GM23338 (cell line): ENCODE data around the gene MPO. TPM values are rescaled to one million over a fixed set of nuclear protein-coding genes. Genes with fewer than 3 reads are reported as not detected.

Experiments used
- ATAC-seq: fragments of 200-7000 bp; cut with Tn5 transposase; 3 replicates; pipeline ENCODE4 v1.9.1; 2020
- DNase-seq: peaks from one replicate; pipeline ENCODE4 v3.0.0-alpha.2; 2015; ENCODE audit warnings: low spot score
- H2AFZ ChIP-seq: fragments of 200-600 bp; sonication (generic); 2 replicates; pipeline ENCODE4 v1.8.0; 2016; ENCODE audit warnings: antibody characterized with exemption, mild to moderate bottlenecking, moderate library complexity
- H3F3A ChIP-seq: fragments of 200-600 bp; sonication (generic); replicated peaks from 2 replicates; pipeline ENCODE4 v1.8.0; 2017; ENCODE audit warnings: antibody characterized with exemption, mixed run types, low read depth
- H3K27ac ChIP-seq: fragments of 200-600 bp; sonication (generic); 2 replicates; pipeline ENCODE4 v1.6.1; 2016; ENCODE audit warnings: low read depth
- H3K27me3 ChIP-seq: fragments of 200-600 bp; sonication (generic); 2 replicates; pipeline ENCODE4 v1.8.0; 2016; ENCODE audit warnings: mild to moderate bottlenecking, mixed run types, moderate library complexity; ENCODE audit not compliant: insufficient read depth
- H3K36me3 ChIP-seq: fragments of 200-600 bp; sonication (generic); 2 replicates; pipeline ENCODE4 v1.8.0; 2016; ENCODE audit warnings: mild to moderate bottlenecking; ENCODE audit not compliant: insufficient read depth
- H3K4me1 ChIP-seq: fragments of 200-600 bp; sonication (generic); 2 replicates; pipeline ENCODE4 v1.8.0; 2016; ENCODE audit warnings: mild to moderate bottlenecking, moderate library complexity; ENCODE audit not compliant: insufficient read depth
- H3K4me2 ChIP-seq: fragments of 200-600 bp; sonication (generic); 2 replicates; pipeline ENCODE4 v1.7.1; 2017; ENCODE audit warnings: mixed run types
- H3K4me3 ChIP-seq: fragments of 200-600 bp; sonication (generic); 2 replicates; pipeline ENCODE4 v1.6.1; 2016; ENCODE audit warnings: mixed run types
- H3K79me2 ChIP-seq: fragments of 200-600 bp; sonication (generic); replicated peaks from 2 replicates; pipeline ENCODE4 v1.8.0; 2017; ENCODE audit warnings: mild to moderate bottlenecking; ENCODE audit not compliant: insufficient read depth
- H3K9me2 ChIP-seq: fragments of 200-600 bp; sonication (generic); 2 replicates; pipeline ENCODE4 v1.8.0; 2017; ENCODE audit not compliant: insufficient read depth
- H4K20me1 ChIP-seq: fragments of 200-600 bp; sonication (generic); replicated peaks from 2 replicates; pipeline ENCODE4 v1.8.0; 2017; ENCODE audit warnings: mild to moderate bottlenecking; ENCODE audit not compliant: insufficient read depth
- H3K27ac Mint-ChIP-seq: 2 replicates; pipeline ENCODE4 v1.8.0; 2020; ENCODE audit warnings: inconsistent platforms, mild to moderate bottlenecking, moderate library complexity, mixed read lengths
- H3K27me3 Mint-ChIP-seq: 3 replicates; pipeline ENCODE4 v1.8.0; 2022; ENCODE audit warnings: low read depth, mild to moderate bottlenecking, moderate library complexity, mixed read lengths, inconsistent platforms; ENCODE audit not compliant: insufficient read depth, poor library complexity
- H3K36me3 Mint-ChIP-seq: 3 replicates; pipeline ENCODE4 v1.8.0; 2021; ENCODE audit warnings: low read depth, mild to moderate bottlenecking, inconsistent platforms, moderate library complexity, mixed read lengths
- H3K4me1 Mint-ChIP-seq: 3 replicates; pipeline ENCODE4 v1.8.0; 2020; ENCODE audit warnings: mild to moderate bottlenecking, inconsistent platforms, mixed read lengths
- H3K4me3 Mint-ChIP-seq: 3 replicates; pipeline ENCODE4 v1.8.0; 2021; ENCODE audit warnings: moderate library complexity, mild to moderate bottlenecking, inconsistent platforms, mixed read lengths
- H3K9me3 Mint-ChIP-seq: 3 replicates; pipeline ENCODE4 v1.8.0; 2020; ENCODE audit warnings: moderate library complexity, mild to moderate bottlenecking, inconsistent platforms, mixed read lengths
- ETS1 ChIP-seq: IDR thresholded peaks from 2 replicates; pipeline ENCODE4 v1.6.1; 2016; ENCODE audit warnings: antibody characterized with exemption
- EZH2phosphoT487 ChIP-seq: fragments of 200-600 bp; sonication (generic); IDR thresholded peaks from one replicate; pipeline ENCODE4 v1.8.1; 2018; ENCODE audit warnings: antibody characterized with exemption; ENCODE audit not compliant: unreplicated experiment
- JUNB ChIP-seq: IDR thresholded peaks from one replicate; pipeline ENCODE4 v1.6.1; 2016; ENCODE audit warnings: antibody characterized with exemption; ENCODE audit not compliant: unreplicated experiment
- NANOG ChIP-seq: IDR thresholded peaks from 2 replicates; pipeline ENCODE4 v1.6.1; 2016; ENCODE audit warnings: antibody characterized with exemption, borderline replicate concordance
- POLR2AphosphoS5 ChIP-seq: IDR thresholded peaks from 2 replicates; pipeline ENCODE4 v1.6.1; 2016; ENCODE audit warnings: antibody characterized with exemption, low read depth
- STAT1 ChIP-seq: IDR thresholded peaks from one replicate; pipeline ENCODE4 v1.6.1; 2016; ENCODE audit warnings: antibody characterized with exemption; ENCODE audit not compliant: unreplicated experiment
- ZNF114 ChIP-seq: fragments of 250-450 bp; sonication (Bioruptor Pico); IDR thresholded peaks from 2 replicates; pipeline ENCODE4 v1.5.0; 2020; ENCODE audit warnings: mild to moderate bottlenecking, moderate library complexity
- ZNF331 ChIP-seq: fragments of 250-450 bp; sonication (Bioruptor Pico); IDR thresholded peaks from 2 replicates; pipeline ENCODE4 v1.5.0; 2020; ENCODE audit warnings: low read depth, mild to moderate bottlenecking, moderate library complexity
- polyA plus RNA-seq: library from polyadenylated mRNA; unstranded; fragments of >200 nt; fragmentation: Nextera tagmentation; extraction: Ambion mirVana; gene quantifications from 2 replicates; pipeline ENCODE4 v1.2.1, GENCODE V29; 2016
- total RNA-seq: library from RNA; depleted of rRNA; stranded (reverse); fragments of >200 nt; shearing (Covaris generic); gene quantifications from 2 replicates; pipeline ENCODE4 v1.2.3, GENCODE V29; 2014
- TF ChIP-seq, protein P1 (sequence below), 2 experiments: fragments of 200-600 bp in 1 of 2; sonication (generic) in 1 of 2; conservative IDR thresholded peaks; 2 replicates each; pipeline versions ENCODE4 v1.5.1 to v1.6.1; 2016 to 2017; ENCODE audit warnings: antibody characterized with exemption in 2 of 2, low read depth in 2 of 2, mild to moderate bottlenecking in 2 of 2, moderate library complexity in 1 of 2
- TF ChIP-seq, protein P2 (sequence below): fragments of 250-450 bp; sonication (Bioruptor Pico); IDR thresholded peaks from 2 replicates; pipeline ENCODE4 v1.5.0; 2020; ENCODE audit warnings: mild to moderate bottlenecking, moderate library complexity

The MPO gene
- total and polyA plus RNA-seq, 2 experiments from 2014 or later: 0.08 TPM; not detected in 1

DNA sequence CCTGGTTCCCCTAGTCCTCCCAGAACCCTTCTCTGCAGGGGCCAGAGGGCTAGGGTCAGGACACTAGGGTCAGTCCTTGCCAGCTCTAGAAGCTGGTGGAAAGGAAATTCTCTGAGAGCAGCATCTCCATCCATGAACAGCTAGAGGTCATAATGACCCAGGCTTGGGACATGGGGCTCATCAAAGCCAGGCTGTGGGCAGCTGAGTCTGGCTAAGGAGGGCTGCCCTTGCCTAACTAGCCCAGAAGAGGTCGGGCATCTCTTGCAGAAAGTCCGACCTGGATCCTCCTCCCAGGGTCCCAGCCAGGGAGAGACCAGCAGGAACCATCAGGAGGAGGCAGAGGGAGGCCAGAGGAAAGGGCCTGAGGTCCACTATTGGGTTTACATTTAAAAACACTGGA lies 4.3 kb downstream of the MPO start:
- H3K36me3 Mint-ChIP-seq: no peaks in the 10 kb centered on the region
- peak; percentile 12 for ATAC-seq

DNA sequence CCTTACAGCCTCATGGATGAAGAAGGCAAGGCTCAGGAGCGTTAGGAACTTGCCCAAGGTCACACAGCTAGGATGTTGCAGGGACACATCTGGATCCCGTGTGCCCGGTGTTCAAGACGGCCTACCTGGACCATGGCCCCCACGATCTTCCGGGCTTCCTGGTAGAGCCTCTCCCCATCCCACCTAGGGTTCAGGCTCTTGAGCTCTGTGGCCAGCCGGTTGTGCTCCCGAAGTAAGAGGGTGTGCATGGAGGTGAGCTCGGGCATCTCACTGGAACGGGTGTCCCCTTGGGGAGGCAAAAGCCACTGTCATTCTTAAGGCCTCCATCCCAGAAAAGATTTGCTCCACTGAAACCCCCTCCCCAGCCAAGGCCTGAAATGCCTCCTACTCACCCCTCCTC lies 5.3 kb downstream of the MPO start:
- H2AFZ ChIP-seq: no peak overlapping the region
- Mint-ChIP-seq H3K4me3 (no peak overlapping the region), H3K27ac (no peak overlapping the region), H3K4me1 (peaks cover 6% of the 10 kb centered on the region; the same call in 2 of the 3 replicates), H3K27me3 (peaks cover 21% of the 10 kb centered on the region), H3K36me3 (no peaks in the 10 kb centered on the region), H3K9me3 (no peaks in the 10 kb centered on the region)
- DNase-seq: no peak
- no peak for ATAC-seq
- H3F3A ChIP-seq: no peaks in the 10 kb centered on the region
- H3K27ac ChIP-seq: no peak overlapping the region
- H3K4me3 ChIP-seq: no peak overlapping the region
- no peaks in the 10 kb centered on the region for H4K20me1 ChIP-seq
- no peaks in the 10 kb centered on the region for H3K79me2 ChIP-seq
- H3K9me2 ChIP-seq: no peaks in the 10 kb centered on the region
- no peak overlapping the region for H3K4me2 ChIP-seq
- no peaks in the 10 kb centered on the region for H3K36me3 ChIP-seq
- H3K27me3 ChIP-seq: peaks cover 26% of the 10 kb centered on the region
- H3K4me1 ChIP-seq: no peaks in the 10 kb centered on the region; the same call in 1 of the 2 replicates
- TF ChIP-seq NANOG (no peak), EZH2phosphoT487 (no peak), ZNF114 (CRISPR knock-in tag) (no peak), ZNF331 (no peak), STAT1 (no peak), JUNB (no peak), ETS1 (no peak)
- TF ChIP-seq, protein P1, sequence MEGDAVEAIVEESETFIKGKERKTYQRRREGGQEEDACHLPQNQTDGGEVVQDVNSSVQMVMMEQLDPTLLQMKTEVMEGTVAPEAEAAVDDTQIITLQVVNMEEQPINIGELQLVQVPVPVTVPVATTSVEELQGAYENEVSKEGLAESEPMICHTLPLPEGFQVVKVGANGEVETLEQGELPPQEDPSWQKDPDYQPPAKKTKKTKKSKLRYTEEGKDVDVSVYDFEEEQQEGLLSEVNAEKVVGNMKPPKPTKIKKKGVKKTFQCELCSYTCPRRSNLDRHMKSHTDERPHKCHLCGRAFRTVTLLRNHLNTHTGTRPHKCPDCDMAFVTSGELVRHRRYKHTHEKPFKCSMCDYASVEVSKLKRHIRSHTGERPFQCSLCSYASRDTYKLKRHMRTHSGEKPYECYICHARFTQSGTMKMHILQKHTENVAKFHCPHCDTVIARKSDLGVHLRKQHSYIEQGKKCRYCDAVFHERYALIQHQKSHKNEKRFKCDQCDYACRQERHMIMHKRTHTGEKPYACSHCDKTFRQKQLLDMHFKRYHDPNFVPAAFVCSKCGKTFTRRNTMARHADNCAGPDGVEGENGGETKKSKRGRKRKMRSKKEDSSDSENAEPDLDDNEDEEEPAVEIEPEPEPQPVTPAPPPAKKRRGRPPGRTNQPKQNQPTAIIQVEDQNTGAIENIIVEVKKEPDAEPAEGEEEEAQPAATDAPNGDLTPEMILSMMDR (conservative IDR thresholded peaks at IDR 0.05; ENCODE audit: low read depth in 2 of 2): no peak
- TF ChIP-seq, protein P2, sequence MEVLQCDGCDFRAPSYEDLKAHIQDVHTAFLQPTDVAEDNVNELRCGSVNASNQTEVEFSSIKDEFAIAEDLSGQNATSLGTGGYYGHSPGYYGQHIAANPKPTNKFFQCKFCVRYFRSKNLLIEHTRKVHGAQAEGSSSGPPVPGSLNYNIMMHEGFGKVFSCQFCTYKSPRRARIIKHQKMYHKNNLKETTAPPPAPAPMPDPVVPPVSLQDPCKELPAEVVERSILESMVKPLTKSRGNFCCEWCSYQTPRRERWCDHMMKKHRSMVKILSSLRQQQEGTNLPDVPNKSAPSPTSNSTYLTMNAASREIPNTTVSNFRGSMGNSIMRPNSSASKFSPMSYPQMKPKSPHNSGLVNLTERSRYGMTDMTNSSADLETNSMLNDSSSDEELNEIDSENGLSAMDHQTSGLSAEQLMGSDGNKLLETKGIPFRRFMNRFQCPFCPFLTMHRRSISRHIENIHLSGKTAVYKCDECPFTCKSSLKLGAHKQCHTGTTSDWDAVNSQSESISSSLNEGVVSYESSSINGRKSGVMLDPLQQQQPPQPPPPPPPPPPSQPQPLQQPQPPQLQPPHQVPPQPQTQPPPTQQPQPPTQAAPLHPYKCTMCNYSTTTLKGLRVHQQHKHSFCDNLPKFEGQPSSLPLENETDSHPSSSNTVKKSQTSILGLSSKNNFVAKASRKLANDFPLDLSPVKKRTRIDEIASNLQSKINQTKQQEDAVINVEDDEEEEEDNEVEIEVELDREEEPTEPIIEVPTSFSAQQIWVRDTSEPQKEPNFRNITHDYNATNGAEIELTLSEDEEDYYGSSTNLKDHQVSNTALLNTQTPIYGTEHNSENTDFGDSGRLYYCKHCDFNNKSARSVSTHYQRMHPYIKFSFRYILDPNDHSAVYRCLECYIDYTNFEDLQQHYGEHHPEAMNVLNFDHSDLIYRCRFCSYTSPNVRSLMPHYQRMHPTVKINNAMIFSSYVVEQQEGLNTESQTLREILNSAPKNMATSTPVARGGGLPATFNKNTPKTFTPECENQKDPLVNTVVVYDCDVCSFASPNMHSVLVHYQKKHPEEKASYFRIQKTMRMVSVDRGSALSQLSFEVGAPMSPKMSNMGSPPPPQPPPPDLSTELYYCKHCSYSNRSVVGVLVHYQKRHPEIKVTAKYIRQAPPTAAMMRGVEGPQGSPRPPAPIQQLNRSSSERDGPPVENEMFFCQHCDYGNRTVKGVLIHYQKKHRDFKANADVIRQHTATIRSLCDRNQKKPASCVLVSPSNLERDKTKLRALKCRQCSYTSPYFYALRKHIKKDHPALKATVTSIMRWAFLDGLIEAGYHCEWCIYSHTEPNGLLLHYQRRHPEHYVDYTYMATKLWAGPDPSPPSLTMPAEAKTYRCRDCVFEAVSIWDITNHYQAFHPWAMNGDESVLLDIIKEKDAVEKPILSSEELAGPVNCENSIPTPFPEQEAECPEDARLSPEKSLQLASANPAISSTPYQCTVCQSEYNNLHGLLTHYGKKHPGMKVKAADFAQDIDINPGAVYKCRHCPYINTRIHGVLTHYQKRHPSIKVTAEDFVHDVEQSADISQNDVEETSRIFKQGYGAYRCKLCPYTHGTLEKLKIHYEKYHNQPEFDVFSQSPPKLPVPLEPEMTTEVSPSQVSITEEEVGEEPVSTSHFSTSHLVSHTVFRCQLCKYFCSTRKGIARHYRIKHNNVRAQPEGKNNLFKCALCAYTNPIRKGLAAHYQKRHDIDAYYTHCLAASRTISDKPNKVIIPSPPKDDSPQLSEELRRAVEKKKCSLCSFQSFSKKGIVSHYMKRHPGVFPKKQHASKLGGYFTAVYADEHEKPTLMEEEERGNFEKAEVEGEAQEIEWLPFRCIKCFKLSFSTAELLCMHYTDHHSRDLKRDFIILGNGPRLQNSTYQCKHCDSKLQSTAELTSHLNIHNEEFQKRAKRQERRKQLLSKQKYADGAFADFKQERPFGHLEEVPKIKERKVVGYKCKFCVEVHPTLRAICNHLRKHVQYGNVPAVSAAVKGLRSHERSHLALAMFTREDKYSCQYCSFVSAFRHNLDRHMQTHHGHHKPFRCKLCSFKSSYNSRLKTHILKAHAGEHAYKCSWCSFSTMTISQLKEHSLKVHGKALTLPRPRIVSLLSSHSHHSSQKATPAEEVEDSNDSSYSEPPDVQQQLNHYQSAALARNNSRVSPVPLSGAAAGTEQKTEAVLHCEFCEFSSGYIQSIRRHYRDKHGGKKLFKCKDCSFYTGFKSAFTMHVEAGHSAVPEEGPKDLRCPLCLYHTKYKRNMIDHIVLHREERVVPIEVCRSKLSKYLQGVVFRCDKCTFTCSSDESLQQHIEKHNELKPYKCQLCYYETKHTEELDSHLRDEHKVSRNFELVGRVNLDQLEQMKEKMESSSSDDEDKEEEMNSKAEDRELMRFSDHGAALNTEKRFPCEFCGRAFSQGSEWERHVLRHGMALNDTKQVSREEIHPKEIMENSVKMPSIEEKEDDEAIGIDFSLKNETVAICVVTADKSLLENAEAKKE (CRISPR knock-in tag): no peak

More for the DNA sequence above, 4.3 kb downstream of the MPO start:
- Mint-ChIP-seq H3K4me3 (no peak overlapping the region), H3K4me1 (peaks cover 6% of the 10 kb centered on the region; the same call in 2 of the 3 replicates), H3K27ac (no peak overlapping the region), H3K27me3 (peaks cover 21% of the 10 kb centered on the region), H3K9me3 (no peaks in the 10 kb centered on the region)
- Histone ChIP-seq H4K20me1 (no peaks in the 10 kb centered on the region), H3K4me1 (no peaks in the 10 kb centered on the region; the same call in 1 of the 2 replicates), H3K27me3 (peaks cover 30% of the 10 kb centered on the region), H3K4me2 (no peak overlapping the region), H3F3A (no peaks in the 10 kb centered on the region), H3K27ac (no peak overlapping the region), H3K79me2 (no peaks in the 10 kb centered on the region), H2AFZ (no peak overlapping the region), H3K36me3 (no peaks in the 10 kb centered on the region), H3K9me2 (peaks cover under 1% of the 10 kb centered on the region; the same call in 1 of the 2 replicates), H3K4me3 (no peak overlapping the region)
- TF ChIP-seq POLR2AphosphoS5: no peak
- TF ChIP-seq, protein P1 (conservative IDR thresholded peaks at IDR 0.05; ENCODE audit: low read depth in 2 of 2): peak in 1 of 2 experiments; percentile 51; a peak in 3 of 4 replicates
- peak; percentile 44 for DNase-seq
